ENCODE data around the gene GRID2.

DNA sequence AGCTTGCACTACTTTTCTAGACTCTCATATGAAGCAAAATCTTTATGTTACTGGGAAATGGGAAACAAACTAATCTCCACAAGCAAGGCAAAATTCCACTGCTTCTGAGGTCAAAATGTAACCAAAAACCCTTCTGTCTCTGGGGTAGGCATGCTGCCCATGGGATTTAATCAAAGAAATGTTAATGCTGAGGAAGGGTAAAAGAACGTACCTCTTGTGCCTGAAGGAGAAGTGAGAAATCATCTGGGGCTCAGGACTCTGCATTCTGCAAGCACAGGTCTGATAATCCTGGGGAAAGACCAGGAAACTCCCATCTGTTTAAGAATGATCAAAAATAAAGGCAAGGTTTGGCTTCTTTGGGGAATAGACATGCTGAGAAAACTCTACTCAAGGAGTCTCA lies 184.7 kb downstream of the GRID2 start:
- TF ChIP-seq, protein P1, sequence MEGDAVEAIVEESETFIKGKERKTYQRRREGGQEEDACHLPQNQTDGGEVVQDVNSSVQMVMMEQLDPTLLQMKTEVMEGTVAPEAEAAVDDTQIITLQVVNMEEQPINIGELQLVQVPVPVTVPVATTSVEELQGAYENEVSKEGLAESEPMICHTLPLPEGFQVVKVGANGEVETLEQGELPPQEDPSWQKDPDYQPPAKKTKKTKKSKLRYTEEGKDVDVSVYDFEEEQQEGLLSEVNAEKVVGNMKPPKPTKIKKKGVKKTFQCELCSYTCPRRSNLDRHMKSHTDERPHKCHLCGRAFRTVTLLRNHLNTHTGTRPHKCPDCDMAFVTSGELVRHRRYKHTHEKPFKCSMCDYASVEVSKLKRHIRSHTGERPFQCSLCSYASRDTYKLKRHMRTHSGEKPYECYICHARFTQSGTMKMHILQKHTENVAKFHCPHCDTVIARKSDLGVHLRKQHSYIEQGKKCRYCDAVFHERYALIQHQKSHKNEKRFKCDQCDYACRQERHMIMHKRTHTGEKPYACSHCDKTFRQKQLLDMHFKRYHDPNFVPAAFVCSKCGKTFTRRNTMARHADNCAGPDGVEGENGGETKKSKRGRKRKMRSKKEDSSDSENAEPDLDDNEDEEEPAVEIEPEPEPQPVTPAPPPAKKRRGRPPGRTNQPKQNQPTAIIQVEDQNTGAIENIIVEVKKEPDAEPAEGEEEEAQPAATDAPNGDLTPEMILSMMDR (IDR thresholded peaks at IDR 0.05), result no peak
- no peak for TF ChIP-seq POLR2A (IDR thresholded peaks at IDR 0.05)

All from thyroid gland (tissue), 4 donors.